Neural cell (in vitro differentiated cells): Measurements from ENCODE around the gene WDR89. TPM values are rescaled to one million over a fixed set of nuclear protein-coding genes. Genes with fewer than 3 reads are reported as not detected.

Experiments
- H2AFZ ChIP-seq: fragments of 200-600, 300-800 bp; sonication (generic), shearing (Covaris generic); 2 replicates; pipeline ENCODE4 v1.6.0; 2014; ENCODE audit warnings: low read depth, mild to moderate bottlenecking, antibody characterized with exemption, low read length, moderate library complexity
- H3F3A ChIP-seq: fragments of 200-600 bp; shearing (Covaris generic); 2 replicates; pipeline ENCODE4 v1.6.1; 2016; ENCODE audit warnings: mild to moderate bottlenecking, moderate library complexity, mixed read lengths, antibody characterized with exemption, low read length; ENCODE audit not compliant: insufficient read depth, poor library complexity, severe bottlenecking
- H3K27ac ChIP-seq: fragments of 200-600, 300-800 bp; sonication (generic), shearing (Covaris generic); 2 replicates; pipeline ENCODE4 v1.5.1; 2014; ENCODE audit warnings: mild to moderate bottlenecking, low read length, moderate library complexity
- H3K27me3 ChIP-seq: fragments of 300-800, 200-600 bp; sonication (generic), shearing (Covaris generic); 2 replicates; pipeline ENCODE4 v1.6.0; 2014; ENCODE audit warnings: mild to moderate bottlenecking, low read depth, low read length, moderate library complexity; ENCODE audit not compliant: insufficient read depth
- H3K36me3 ChIP-seq: fragments of 300-800, 200-600 bp; sonication (generic), shearing (Covaris generic); 2 replicates; pipeline ENCODE4 v1.5.1; 2014; ENCODE audit warnings: mild to moderate bottlenecking, antibody characterized with exemption, low read length, moderate library complexity; ENCODE audit not compliant: insufficient read depth
- H3K4me2 ChIP-seq: fragments of 300-800, 200-600 bp; sonication (generic), shearing (Covaris generic); 2 replicates; pipeline ENCODE4 v1.6.0; 2014; ENCODE audit warnings: mild to moderate bottlenecking, low read length
- H3K4me3 ChIP-seq: fragments of 300-800, 200-600 bp; sonication (generic), shearing (Covaris generic); 2 replicates; pipeline ENCODE4 v1.5.1; 2014; ENCODE audit warnings: mild to moderate bottlenecking, low read length, moderate library complexity
- H3K79me2 ChIP-seq: fragments of 200-600 bp; shearing (Covaris generic); replicated peaks from 2 replicates; pipeline ENCODE4 v1.6.0; 2014; ENCODE audit warnings: mild to moderate bottlenecking, low read length, moderate library complexity; ENCODE audit not compliant: insufficient read depth
- H3K9ac ChIP-seq: fragments of 300-800, 200-600 bp; sonication (generic), shearing (Covaris generic); 2 replicates; pipeline ENCODE4 v1.6.1; 2016; ENCODE audit warnings: mild to moderate bottlenecking, low read length, mixed read lengths
- H3K9me2 ChIP-seq: fragments of 200-600 bp; shearing (Covaris generic); 2 replicates; pipeline ENCODE4 v1.6.1; 2016; ENCODE audit warnings: mild to moderate bottlenecking, low read length, mixed read lengths; ENCODE audit not compliant: insufficient read depth
- H3K9me3 ChIP-seq: fragments of 200-600, 300-800 bp; sonication (generic), shearing (Covaris generic); 2 replicates; pipeline ENCODE4 v1.6.1; 2016; ENCODE audit warnings: mild to moderate bottlenecking, mixed run types, low read length, moderate library complexity, mixed read lengths
- H4K20me1 ChIP-seq: fragments of 200-600 bp; shearing (Covaris generic); 2 replicates; pipeline ENCODE4 v1.6.1; 2016; ENCODE audit warnings: mild to moderate bottlenecking, mixed run types; ENCODE audit not compliant: insufficient read depth
- CTCF ChIP-seq: fragments of 450-650 bp; IDR thresholded peaks from 2 replicates; pipeline ENCODE4 v1.5.1; 2014; ENCODE audit warnings: antibody characterized with exemption, mild to moderate bottlenecking, moderate library complexity; ENCODE audit not compliant: poor library complexity, severe bottlenecking
- EP300 ChIP-seq: fragments of 450-650 bp; conservative IDR thresholded peaks from 2 replicates; pipeline ENCODE4 v1.6.1; 2014; ENCODE audit warnings: antibody characterized with exemption, mild to moderate bottlenecking, moderate library complexity; ENCODE audit not compliant: poor library complexity, severe bottlenecking
- EZH2 ChIP-seq: fragments of 200-600, 300-800 bp; shearing (Covaris generic), sonication (generic); IDR thresholded peaks from 2 replicates; pipeline ENCODE4 v1.6.1; 2014; ENCODE audit warnings: antibody characterized with exemption, low read length, borderline replicate concordance, mild to moderate bottlenecking; ENCODE audit not compliant: insufficient read depth, poor library complexity, severe bottlenecking
- MXI1 ChIP-seq: fragments of 450-650 bp; conservative IDR thresholded peaks from 2 replicates; pipeline ENCODE4 v1.6.1; 2014; ENCODE audit warnings: antibody characterized with exemption, mild to moderate bottlenecking; ENCODE audit not compliant: poor library complexity, severe bottlenecking
- POLR2AphosphoS5 ChIP-seq: IDR thresholded peaks from 2 replicates; pipeline ENCODE4 v1.6.1; 2012
- RAD21 ChIP-seq: fragments of 450-650 bp; conservative IDR thresholded peaks from 2 replicates; pipeline ENCODE4 v1.6.1; 2014; ENCODE audit warnings: antibody characterized with exemption, mild to moderate bottlenecking, moderate library complexity
- REST ChIP-seq: IDR thresholded peaks from 2 replicates; pipeline ENCODE4 v1.6.1; 2012; ENCODE audit warnings: borderline replicate concordance
- SMC3 ChIP-seq: fragments of 450-650 bp; conservative IDR thresholded peaks from 2 replicates; pipeline ENCODE4 v1.6.1; 2014; ENCODE audit warnings: antibody characterized with exemption, mild to moderate bottlenecking, moderate library complexity; ENCODE audit not compliant: poor library complexity
- TAF1 ChIP-seq: IDR thresholded peaks from 2 replicates; pipeline ENCODE4 v1.6.1; 2012; ENCODE audit warnings: low read depth
- polyA plus RNA-seq: library from polyadenylated mRNA; depleted of rRNA; stranded (reverse); fragments of >200 nt; gene quantifications from 2 replicates; pipeline ENCODE4 v1.2.3, GENCODE V29; 2014

Gene WDR89
- polyA plus RNA-seq, 1 donor from 2014 or later, result 15.3 TPM

DNA sequence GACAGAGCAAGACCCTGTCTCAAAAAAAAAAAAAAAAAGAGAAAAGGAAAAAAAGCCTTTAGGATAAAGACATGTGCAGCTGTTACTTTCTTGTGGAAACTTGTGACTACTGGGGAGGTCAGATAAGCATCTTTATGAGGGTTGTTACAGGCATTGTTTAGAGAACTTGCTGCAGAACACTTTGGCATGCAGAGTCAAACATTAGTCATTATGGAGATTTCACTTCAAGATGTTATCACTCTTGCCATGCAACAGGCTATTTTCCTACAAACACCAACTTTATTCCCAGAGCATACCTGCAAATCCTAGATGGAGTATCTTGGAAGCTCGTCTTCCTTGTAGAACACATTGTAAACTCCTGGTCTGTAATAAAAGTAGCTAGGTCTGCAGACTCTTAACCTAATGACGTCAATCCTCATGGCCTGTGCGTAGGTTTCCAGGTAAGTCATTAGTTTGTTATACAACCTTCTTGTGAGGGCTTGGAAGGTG lies 36.3 kb upstream of the WDR89 start:
- Histone ChIP-seq H3K9me2 (no peaks in the 10 kb centered on the region), H3K36me3 (no peaks in the 10 kb centered on the region), H3K27ac (no peak overlapping the region), H3K9ac (no peak overlapping the region), H3K4me3 (no peak overlapping the region), H3K27me3 (no peaks in the 10 kb centered on the region), H3K4me2 (no peak overlapping the region), H3K79me2 (no peaks in the 10 kb centered on the region), H3K9me3 (no peaks in the 10 kb centered on the region), H3F3A (no peaks in the 10 kb centered on the region), H4K20me1 (no peaks in the 10 kb centered on the region), H2AFZ (no peak overlapping the region)
- TF ChIP-seq REST, result no peak
- no peak for TF ChIP-seq CTCF
- no peak for TF ChIP-seq MXI1
- TF ChIP-seq SMC3, result no peak
- no peak for TF ChIP-seq RAD21
- TF ChIP-seq POLR2AphosphoS5, result no peak
- TF ChIP-seq TAF1, result no peak
- TF ChIP-seq EZH2, result no peak
- no peak for TF ChIP-seq EP300

DNA sequence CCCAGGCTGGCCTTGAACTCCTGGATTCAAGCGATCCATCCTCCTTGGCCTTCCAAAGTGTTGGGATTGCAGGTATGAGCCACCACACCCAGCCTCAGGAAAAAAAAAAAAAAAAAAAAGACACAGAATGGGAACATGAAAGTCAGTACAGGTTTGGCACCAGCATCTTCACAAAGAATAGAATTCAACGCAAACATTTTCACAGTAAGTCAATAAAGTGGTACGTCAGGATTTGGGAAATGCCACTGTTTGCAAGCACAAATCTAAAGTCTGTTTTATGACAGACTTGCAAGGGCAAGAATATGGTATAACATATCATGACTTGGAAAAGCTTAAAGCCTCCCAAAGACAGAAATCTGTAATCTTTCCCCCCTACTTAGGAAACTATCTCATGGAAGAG lies 34.9 kb upstream of the WDR89 start:
- H3K27me3 ChIP-seq, result no peaks in the 10 kb centered on the region
- no peak overlapping the region for H3K9ac ChIP-seq
- H3K9me2 ChIP-seq, result no peaks in the 10 kb centered on the region
- H2AFZ ChIP-seq, result no peak overlapping the region
- H3K79me2 ChIP-seq, result no peaks in the 10 kb centered on the region
- no peak for TF ChIP-seq REST
- TF ChIP-seq TAF1, result no peak
- no peak for TF ChIP-seq SMC3
- TF ChIP-seq EZH2, result no peak
- no peak for TF ChIP-seq MXI1
- no peak for TF ChIP-seq POLR2AphosphoS5
- H3F3A ChIP-seq, result no peaks in the 10 kb centered on the region
- H3K36me3 ChIP-seq, result no peaks in the 10 kb centered on the region
- H3K9me3 ChIP-seq, result no peaks in the 10 kb centered on the region
- no peak overlapping the region for H3K4me3 ChIP-seq
- no peak overlapping the region for H3K4me2 ChIP-seq
- no peak overlapping the region for H3K27ac ChIP-seq
- H4K20me1 ChIP-seq, result no peaks in the 10 kb centered on the region
